OCI-M2 (cell line): ENCODE results near the gene DYNC1H1.

Experiments
- DNase-seq: peaks from one replicate; lab custom pipeline; 2025; ENCODE audit not compliant: unreplicated experiment; lab: John Stamatoyannopoulos, UW

DYNC1H1 gene

DNA sequence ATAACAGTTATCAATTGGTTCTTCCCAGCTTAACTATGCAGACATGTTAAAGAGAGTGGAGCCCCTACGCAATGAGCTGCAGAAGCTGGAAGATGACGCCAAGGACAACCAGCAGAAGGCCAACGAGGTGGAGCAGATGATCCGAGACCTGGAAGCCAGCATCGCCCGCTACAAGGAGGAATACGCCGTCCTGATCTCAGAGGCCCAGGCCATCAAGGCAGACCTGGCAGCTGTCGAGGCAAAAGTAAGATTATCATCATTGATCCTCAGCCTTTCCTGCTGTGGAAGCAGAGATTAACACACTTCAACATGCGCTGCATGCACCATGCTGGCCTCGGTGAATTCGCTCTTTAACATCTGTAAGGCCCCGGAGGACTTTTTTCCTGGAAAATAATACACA lies 68.9 kb downstream of the DYNC1H1 start:
- DNase-seq = no peak

DNA sequence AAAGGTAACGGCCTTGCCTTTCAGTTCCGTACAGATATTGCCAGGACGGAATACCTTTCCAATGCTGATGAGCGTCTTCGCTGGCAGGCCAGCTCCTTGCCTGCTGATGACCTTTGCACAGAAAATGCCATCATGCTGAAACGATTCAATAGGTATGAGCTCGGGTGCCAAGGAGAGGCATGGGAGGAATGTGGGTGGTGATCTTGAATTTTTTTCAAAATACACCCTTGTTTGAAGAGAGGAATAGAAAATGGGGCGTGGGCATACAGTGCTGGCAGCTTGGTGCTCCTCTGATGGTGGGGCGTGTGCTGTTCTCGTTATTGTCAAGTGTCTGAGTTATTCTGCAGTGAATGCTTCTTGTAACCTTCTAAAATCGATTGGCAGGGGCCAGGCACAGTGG lies 69.9 kb downstream of the DYNC1H1 start:
- DNase-seq = no peak

DNA sequence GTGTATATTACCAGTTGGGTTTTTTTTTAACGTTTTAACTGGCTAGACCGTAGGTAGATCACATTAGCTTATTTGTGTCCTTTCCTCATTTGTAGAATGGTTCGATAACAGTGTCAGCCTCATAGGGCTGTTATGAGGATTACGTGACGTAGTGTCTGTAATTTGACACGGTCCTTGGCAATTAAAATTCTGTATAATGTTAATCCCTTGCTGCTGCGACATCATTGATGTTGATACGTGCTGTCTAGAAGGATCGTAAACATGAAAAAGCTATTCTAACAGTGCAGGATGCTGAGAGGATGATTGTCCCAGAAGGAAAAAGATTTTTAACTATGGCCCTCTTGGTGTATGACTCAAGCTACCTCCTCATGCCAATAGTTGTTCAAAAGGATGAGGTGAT lies 71.5 kb downstream of the DYNC1H1 start:
- no peak for DNase-seq

DNA sequence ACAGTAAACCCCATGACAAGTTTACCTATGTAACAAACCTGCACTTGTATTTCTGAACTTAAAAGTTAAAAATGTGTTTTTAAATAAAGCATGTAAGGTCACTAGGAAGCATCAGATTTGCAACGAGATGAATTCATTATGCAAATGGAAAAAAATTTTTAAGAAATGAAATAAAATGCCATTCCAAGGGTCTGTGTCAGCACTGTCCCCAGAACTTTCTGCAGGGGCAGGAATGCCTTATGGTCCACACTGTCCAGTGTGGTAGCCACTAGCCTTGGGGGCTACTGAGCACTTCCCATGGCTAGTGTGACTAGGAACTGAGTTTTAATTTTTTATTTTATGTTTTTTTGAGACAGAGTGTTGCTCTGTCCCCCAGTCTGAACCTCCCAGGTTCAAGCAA lies 73.3 kb downstream of the DYNC1H1 start:
- no peak for DNase-seq

DNA sequence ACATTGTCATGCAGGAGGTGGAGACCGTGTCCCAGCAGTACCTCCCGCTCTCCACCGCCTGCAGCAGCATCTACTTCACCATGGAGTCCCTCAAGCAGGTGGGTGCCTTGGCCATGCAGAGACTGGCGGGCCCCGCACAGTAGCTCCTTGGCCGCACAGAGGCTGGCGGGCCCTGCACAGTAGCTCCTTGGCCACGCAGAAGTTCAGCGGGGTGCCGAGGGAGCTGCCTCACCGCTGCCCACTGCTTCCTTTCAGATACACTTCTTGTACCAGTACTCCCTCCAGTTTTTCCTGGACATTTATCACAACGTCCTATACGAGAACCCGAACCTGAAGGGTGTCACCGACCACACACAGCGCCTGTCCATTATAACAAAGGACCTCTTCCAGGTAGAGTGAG lies 74.8 kb downstream of the DYNC1H1 start:
- DNase-seq = no peak

DNA sequence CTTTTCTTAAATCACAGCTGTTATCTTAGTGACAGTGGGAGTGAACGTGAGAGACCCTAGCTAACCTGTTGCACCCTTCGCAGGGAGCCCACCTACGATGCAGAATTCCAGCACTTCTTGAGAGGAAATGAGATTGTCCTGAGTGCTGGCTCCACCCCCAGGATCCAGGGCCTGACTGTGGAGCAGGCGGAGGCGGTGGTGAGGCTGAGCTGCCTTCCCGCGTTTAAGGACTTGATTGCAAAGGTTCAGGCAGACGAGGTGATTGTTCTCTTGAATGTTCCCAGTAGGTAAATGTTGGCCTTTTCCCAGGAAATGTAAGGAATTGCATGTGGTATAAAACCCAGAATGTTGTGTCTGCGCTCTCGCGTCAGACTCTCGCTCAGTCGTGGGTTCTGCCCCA lies 75.8 kb downstream of the DYNC1H1 start:
- DNase-seq = no peak

DNA sequence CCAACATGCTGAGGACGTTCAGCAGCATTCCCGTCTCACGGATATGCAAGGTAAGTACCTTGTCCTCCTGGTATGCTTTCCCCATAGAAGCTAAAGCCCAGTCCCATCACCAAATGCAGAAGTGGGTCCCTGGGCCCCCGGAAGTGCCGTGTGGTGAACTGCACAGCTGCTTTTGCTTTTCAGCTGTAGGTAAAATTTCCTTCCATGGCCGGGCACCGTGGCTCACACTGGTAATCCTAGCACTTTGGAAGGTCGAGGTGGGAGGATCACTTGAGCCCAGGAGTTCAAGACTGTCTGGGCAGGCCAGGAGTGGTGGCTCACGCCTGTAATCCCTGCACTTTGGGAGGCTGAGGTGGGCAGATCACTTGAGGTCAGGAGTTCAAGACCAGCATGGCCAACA lies 78.3 kb downstream of the DYNC1H1 start:
- no peak for DNase-seq

DNA sequence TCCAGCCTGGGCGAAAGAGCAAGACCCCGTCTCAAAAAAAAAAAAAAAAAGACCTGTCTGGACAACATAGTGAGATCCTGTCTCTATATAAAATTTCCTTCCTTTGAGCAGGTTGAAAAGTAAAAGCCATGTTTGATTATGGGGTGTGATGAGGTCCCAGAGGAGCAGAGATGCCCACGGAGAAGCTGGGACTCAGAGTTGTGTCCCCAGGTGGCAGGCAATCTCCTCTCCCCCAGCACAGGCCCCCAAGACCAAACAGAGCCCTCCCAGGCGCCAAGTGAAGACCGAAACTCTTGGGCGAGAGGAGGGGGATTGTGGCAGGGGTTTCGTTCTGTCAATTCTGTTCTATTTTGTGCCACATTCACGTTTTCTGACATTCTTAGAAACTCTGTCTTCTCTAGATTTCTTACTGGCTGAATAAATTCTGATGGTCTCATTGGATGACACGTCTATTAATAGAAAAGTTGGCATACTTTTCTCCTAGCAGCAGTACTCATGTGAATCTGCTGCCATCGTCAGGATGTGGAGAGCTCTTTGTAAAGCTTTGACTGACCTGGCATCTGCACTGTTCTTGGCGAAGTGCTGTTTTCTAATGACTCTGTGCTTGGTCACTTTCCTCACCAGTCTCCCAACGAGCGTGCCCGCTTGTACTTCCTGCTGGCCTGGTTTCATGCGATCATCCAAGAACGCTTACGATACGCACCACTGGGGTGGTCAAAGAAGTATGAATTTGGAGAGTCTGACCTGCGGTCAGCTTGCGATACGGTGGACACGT lies 79.1 kb downstream of the DYNC1H1 start:
- DNase-seq = no peak

DNA sequence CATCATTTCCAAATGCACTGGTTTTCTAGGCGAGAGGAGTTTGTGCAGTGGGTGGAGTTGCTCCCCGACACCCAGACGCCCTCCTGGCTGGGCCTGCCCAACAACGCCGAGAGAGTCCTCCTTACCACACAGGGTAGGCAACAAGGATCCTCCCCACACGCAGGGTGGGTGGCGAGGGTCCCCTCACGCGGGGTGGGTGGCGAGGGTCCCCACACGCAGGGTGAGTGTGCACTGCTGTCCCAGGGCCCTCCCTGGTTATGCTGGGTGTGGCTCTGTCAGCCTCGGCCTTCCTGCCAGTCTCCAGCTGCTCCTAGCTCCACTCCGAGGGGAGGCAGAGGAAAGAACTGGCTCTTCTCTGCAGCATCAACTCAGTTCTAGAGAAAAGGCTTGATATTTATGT lies 80.2 kb downstream of the DYNC1H1 start:
- DNase-seq = no peak

DNA sequence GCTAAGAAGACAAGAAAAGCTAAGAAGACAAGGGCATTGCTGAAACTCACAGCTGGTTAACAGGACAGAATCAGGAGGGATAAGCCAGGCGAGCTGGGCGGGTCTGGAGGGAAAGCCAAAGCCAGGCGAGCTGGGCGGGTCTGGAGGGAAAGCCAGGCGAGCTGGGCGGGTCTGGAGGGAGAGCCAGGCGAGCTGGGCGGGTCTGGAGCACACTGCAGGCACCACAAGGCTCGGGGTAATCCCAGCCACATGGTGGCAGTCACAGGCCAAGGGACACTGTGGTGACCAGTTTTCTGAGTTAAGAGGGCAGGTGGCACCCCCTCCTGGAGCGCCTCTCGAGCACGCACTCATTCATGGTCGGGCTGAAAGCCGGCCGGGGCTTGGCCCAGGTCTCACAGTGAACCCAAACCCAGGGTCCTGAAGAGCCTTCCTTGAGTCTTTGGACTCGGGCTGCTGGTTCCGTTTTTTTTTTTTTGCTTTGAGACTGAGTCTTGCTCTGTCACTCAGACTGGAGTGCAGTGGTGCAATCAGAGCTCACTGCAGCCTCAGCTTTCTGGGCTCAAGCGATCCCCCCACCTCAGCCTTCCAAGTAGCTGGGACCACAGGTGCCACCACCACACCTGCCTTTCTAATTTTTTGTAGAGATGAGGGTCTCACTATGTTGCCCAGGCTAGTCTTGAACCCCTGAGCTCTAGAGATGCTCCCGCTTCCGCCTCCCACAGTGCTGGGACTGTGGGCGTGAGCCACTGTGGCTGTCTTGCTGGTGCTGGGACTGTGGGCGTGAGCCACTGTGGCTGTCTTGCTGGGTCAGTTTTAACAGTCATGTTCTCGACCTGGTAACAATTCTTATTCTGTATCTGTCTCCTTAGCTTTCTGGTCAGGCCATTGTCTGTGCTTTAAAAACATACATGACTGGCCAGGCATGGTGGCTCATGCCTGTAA lies 82.2 kb downstream of the DYNC1H1 start:
- no peak for DNase-seq

DNA sequence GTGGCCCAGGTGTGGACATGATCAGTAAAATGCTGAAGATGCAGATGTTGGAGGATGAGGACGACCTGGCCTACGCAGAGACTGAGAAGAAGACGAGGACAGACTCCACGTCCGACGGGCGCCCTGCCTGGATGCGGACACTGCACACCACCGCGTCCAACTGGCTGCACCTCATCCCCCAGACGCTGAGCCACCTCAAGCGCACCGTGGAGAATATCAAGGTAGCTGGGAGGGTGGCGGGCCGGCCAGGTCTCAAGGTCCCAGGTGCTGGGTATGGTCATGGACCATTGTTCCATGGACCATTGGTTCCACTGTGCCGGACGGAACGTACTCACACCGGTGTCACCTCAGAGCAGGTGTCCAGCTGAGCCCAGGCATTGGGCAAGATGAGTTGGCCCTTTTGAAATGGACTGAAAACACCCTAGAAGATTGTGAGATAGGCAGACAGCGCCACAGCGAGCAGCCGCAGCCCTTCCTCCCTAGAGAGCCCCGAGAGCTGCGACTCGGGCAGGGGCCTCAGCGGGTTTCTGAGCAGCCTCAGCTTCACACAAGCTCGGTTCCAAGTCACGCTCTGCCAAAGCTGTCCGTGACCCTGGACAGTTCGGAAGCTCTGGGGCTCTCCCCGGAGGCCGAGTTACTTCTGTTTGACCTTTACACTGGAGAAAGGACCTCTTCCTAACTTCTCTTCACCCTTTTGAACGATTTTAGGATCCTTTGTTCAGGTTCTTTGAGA lies 83.6 kb downstream of the DYNC1H1 start:
- DNase-seq = no peak

DNA sequence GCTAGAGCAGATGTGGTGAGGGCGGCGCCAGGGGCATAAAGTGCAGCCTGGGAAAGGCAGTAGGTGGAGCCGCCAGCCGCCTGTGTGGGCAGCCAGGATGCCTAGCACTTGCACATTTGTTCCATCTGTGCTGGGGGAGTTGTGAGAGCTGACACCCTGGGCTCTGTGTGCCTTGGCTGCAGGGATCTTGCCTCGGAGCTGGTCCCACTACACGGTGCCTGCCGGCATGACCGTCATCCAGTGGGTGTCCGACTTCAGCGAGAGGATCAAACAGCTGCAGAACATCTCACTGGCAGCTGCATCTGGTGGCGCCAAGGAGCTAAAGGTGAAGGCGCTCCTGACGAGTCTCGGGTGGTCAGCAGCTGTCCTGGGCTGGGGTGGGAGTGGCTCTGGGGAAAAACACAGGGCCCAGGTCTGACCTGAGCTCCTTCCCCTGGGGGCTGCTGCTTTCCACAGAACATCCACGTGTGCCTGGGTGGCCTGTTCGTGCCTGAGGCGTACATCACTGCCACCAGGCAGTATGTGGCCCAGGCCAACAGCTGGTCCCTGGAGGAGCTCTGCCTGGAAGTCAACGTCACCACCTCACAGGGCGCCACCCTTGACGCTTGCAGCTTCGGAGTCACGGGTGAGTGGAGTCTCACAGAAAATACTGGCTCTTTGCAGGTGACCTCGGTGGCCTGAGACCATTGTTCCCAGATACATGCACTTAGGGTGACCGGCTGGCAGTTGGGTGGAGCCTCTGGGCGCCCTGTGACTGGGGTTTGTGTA lies 85.1 kb downstream of the DYNC1H1 start:
- DNase-seq = no peak

DNA sequence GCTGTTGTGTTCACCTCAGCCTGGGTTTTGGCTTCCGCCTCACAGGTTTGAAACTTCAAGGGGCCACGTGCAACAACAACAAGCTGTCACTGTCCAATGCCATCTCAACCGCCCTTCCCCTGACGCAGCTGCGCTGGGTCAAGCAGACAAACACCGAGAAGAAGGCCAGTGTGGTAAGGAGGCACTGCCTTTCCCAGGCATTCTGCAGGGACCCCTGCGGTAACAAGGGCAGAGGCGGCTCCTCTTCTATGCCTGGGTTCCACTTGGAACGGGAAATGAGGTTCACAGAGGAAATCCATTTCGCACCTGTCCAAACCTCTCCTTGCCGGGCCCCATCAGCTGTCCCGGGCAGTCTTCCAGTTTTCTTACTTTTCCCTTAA lies 85.6 kb downstream of the DYNC1H1 start:
- no peak for DNase-seq

DNA sequence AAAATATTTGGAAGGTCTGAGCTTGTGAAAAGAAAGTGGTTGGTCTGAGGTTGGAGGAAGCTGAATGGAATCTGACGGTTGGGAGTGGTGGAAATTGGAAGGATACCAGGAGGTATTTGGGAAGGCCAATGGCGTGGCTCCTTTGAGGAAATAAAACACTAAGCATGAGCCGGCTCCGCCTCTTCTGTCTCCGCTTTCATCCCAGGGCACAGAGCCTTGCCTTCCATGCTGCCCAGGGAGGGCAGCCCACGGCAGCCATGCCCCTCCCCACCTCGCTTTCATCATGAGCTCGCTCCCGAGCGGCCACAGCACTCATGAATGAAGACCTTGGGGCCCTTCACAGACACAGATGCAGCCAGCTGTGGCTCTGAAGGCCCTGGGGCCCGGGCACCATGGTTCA lies 86.3 kb downstream of the DYNC1H1 start:
- no peak for DNase-seq

DNA sequence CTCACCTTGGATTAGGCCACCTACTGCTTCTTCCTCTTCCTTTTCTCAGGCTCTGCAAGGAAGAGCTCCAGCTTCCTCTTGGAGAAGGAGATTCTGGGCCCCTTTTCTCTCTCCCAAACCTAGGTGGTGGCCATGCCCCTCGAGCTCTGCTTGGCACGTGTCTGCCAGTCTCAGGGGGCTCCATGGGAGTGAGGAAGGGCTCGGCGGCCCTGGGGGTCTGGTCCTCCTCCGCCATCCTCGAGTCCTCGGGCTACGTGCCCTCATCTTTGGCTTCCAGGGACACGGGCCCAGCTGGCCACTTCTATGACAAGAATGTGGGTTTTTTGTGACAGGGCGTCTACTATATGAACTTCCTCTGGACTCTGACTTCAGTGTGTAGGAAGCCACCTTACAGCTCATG lies 88.1 kb downstream of the DYNC1H1 start:
- DNase-seq = no peak

DNA sequence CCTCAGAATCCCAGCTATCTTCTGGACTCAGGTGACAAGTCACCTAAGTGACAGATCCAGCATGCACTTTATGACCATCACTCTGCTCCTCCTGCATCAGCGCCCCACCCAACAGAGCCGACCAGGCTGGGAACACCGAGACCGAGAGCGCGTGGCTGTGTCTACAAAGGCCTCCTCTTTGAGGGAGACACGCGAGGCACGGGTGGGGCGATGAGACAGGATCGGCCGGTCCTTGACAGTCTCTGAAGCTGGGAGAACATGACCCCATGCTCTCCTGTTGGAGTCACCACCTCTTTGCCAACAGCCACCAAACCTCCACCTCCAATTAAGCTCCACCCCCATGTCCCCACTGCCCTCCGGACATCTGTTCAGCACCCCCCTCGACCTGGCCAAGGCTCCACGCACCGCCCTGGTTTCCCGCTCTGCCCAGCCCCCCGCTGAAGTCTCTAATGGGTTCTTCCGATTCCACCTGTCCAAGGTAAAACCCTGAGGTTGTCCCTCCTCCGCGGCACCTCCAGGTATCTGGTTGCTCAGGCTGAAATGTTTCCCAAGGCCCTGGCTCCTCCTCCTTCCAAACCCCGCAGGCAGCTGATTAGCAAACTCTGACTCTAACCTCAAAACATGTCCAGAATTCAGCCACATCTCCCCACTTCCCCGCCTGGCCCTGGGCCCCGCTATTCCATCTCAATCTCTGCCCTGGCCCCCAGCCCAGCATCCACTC lies 91.0 kb downstream of the DYNC1H1 start:
- no peak for DNase-seq

DNA sequence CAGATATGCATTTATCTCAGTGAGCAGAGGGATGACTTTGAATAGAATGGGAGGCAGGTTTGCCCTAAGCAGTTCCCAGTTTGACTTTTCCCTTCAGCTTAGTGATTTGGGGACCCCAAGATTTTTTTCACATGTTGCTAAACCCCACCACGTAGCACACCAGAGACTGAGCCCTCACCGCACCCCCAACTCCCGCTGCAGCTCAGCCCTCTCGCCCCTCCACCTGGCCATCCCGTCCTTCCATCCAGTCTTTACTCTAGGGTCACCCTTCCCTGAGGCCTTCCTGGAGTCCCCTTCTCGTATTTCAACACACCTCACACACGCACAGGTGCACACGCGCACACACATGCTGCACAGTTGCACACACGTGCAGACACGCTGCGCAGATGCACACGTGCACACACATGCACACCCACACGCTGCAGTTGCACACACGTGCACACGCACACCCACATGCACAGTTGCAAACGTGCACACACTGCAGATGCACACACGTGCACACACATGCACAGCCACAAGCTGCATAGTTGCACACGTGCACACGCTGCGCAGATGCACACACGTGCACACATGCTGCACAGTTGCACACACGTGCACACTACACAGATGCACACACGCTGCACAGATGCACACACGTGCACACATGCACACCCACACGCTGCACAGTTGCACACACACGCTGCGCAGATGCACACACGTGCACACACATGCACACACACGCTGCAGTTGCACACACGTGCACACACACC lies 92.5 kb downstream of the DYNC1H1 start:
- DNase-seq = no peak

DNA sequence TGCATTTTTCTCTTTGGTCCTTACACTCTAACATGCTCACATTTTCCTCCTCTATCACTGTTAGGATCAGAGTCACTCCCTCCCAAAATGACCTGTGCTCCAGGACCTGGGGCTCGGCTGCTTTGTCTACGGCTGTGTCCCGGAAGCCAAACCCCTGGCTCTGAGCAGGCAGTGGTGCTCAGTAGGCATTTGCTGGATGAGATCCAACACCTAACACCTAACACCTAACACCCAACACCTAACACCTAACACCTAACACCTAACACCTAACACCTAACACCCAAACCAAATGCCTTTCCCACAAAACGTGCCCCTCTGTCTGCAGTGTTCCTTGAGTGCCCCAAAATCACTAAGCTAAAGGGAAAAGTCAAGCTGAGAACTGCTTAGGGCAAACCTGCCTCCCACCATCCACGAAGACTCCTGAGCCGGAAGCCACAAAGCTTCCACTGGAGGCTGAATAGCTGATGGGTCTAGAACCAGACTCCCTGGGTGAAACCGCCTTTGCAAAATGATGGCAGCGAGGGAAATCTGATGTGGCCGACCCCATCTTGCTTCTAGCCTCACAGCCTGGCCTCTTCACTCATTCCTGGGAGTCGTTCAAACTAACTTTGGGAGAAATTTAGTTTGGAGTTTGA lies 93.2 kb downstream of the DYNC1H1 start:
- no peak for DNase-seq

DNA sequence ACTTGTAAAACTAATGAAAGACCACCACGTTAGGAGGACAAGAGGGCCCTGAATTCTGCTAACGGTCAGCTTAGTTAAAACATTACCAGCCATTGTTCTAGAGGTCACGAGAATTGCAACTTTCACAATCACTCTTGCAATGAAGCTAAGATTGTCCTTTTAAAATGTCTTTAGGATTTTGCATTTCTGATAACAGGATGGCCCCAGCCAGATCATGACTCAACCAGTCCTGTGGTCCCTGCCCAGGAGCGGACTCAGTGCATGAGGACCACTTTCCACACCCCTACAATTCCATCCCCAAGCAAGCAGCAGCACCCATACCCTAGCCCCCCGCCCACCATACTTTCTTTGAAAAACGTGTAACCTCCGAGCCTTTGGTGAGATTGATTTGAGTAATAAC lies 93.8 kb downstream of the DYNC1H1 start:
- no peak for DNase-seq
